Activated T-cell treated with anti-CD3 and anti-CD28 coated beads, Interleukin-2, amount 50 U/mL, for 1 hour (primary cell): ENCODE results near the gene GTPBP3.

Source experiments
- DNase-seq: peaks from one replicate; pipeline ENCODE4 v3.0.0-alpha.2; 2020

GTPBP3 gene

DNA sequence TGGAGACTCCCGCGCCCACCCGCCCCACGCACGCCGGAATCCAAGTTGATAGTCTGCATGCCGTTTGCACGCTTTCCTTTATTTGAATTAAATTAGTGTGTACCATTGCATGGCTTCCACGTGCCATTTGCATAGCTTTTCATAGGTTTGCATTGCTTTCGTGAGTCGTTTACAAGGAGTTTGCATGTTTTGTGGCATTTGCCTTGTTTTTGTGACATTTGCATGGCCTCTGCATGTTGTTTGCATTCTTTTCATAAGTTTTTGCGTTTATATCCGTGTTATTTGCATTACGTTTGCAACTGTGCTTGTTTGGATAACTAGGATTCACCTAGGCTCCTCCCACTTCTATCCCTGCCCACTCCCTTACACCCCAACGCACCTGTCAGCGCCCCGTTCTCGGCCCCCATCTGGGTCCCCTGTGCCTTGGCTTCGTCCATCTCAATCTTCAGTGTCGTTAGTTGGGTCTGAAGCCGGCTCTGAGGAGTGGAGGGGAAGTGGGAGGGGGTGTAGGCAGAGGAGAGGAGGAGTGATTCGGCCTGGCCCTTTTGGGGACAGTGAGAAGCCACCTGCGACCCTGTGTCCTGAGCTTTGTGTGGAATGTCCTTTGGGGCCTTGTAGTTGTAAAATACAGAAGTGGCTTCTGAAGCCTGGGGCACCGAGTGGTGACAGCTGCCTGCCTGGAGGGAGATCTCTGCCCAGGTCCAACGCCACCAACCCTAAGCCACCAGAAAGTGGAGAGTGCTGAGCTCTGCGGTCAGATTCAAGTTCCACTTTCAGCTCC lies 54.2 kb downstream of the GTPBP3 start:
- DNase-seq, result no peak
